SW 1271 (cell line): Measurements from ENCODE around the gene RNASET2.
"Not testable (repeated sequence)": the region's sequence is repeated elsewhere in the genome, so short reads cannot be mapped to it uniquely, and the experiment has no call there.

Experiments
- DNase-seq, 2 experiments: peaks; one replicate each; lab custom pipeline; 2025; lab: John Stamatoyannopoulos, UW

RNASET2 gene

DNA sequence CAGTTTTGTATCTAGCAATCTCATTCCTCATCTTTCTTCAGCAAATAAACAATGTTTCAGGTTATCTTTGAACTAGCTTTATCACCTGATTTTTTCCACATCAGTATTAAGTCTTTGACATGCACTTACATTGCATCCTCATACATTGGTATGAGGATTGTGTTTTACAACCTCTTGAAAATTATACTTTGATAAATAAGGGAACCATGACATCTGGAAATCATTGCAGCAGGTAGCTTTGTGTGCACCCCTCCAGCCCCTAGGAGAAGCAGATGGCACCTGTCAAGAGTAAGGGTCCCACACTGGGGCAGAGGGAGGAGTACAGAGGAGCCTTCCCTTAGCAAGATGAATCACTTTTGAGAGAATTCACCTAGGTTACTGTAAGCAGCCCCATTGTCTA lies 13.7 kb upstream of the RNASET2 start:
- no peak for DNase-seq

DNA sequence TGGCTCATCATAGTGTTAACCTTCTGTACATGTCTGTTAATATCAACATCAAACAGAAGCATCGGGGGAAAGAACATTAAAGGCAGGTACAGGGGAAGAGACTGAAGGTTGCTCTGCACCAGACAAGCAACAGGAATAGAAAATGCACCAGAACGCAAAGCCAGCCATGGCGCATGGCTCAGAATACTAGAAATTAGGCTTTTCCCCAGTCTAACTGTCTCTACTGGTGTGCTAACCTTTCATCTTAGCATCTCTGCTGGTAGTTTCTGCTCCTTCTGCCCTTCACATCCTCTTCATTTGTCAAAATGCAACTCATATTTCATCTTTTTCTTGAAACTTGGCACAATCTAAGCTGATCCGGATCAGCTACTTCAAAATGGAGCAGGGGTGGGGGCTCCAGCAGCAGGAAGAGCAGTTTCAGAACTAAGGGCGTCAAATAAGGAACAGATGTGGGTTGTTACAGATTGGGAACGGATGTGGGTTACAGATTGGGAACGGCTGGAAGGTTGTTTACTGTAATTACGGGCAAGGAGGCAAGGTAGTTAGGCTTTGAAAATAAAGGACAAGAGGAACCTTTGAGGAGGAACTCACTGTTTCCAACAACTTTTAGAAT lies 13.1 kb upstream of the RNASET2 start:
- DNase-seq, result no peak

DNA sequence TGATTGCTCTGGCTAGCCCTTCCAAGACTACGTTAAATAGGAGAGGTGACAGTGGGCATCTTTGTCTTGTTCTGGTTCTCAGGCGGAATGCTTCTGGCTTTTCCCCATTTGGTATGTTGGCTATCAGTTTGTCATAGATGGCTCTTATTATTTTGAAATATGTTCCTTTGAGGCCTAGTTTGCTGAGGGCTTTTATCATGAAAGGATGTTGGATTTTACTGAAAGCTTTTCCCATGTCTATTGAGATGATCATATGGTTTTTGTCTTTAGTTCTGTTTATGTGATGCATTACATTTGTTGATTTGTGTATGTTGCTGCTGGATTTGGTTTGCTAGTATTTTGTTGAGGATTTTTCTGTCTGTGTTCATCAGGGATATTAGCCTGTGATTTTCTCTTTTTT lies 9.9 kb upstream of the RNASET2 start:
- DNase-seq, result no peak

DNA sequence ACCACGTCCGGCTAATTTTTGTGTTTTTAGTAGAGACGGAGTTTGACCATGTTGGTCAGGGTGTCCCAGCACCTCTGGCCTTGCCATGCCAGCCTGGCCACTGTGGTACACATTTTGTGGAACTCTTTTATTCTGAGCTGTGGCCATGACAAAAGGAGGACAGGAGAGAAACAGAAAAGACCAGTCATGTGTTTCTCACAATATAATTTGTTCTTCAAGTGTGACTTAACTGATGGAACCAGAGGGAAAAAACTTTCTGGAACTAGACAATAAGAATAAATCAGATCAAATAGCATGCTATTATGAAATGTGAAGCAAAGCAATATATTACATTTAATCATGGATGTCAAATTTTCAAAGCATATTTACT lies 4.2 kb upstream of the RNASET2 start:
- DNase-seq, result no peak

DNA sequence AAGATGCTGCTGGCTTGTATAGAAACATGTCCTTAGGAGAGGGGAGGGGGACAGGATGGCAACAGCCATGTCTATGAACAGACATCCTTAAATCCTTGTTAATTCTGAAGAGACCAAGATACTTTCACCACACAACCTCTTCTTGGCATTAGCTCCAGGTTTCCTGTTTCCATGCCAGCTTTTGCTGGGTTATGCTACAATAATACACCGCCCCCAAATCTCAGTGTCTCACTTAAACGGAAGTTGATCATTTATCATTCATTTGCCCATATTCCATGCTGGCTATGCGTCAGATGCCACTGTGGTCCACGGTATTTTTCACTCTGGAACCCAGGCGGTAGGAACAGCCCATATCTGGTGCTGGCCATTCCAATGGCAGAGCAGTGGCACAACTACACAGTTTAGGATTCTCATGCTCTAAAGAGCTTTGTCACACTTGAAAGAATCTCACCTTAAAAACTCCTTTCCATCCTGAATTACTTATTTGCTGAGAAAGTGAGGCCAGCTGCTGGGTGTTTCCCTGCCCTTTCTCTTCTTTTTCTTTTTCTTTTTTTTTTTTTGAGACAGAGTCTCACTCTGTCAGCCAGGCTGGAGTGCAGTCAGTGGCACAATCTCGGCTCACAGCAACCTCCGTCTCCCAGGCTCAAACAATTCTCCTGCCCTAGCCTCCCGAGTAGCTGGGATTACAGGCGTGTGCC lies 3.7 kb upstream of the RNASET2 start:
- no peak for DNase-seq

DNA sequence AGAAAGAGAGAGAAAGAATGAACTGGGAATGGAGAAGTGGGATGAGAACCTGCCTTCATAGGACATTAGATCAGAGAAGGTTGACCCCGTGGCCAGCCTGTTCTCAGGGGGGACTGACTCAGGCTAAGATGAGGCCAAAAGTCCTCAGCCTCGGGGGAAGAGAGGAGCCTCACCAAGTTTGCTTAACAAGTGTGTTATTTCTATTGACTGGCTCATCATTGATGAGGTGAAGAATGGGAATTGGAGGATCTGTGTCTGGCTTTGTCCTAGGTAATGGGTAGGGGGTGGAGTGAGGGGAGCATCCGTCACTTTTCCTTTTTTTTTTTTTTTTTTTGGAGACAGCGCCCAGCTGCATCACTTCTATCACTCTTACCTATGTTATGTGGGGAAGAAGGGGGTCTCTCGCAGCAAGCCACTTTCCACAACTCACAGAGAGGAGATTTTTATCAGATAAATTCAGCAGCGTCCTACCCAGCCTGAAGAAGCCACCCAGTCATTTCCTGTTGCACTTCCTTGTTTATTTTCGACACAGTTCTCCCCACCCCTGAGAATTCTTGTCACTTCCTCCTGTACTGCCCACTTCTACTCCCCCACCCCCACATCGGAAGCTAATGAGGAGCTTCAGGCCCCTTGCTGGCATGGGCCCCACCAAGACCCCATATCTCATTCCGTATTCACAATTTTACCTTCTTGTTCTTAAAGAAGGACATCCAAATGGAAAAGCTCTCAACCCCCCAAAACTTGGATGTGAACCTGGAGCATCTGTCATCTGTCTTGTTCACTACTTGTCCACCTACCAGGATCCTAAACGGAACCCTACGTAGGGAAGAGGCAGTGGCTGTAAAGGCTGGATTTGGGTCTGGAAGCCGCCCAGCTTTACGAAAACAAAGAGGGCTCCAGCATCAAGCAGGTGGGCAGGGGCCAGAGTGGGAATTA lies 2.8 kb upstream of the RNASET2 start:
- DNase-seq, result no peak

DNA sequence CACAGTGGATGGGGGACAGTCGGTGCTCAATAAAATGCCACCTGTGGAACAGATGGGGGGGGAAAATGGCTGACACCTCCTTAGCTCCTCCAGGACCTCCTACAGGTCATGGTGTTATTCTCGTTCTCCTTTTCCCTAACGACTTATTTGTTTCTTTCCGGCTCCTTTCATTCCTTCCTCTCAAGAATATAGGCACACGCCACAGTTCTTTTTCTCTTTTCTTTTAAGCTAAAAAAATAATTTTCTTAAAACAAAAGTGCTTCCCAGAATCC lies 1.4 kb upstream of the RNASET2 start:
- no peak for DNase-seq

DNA sequence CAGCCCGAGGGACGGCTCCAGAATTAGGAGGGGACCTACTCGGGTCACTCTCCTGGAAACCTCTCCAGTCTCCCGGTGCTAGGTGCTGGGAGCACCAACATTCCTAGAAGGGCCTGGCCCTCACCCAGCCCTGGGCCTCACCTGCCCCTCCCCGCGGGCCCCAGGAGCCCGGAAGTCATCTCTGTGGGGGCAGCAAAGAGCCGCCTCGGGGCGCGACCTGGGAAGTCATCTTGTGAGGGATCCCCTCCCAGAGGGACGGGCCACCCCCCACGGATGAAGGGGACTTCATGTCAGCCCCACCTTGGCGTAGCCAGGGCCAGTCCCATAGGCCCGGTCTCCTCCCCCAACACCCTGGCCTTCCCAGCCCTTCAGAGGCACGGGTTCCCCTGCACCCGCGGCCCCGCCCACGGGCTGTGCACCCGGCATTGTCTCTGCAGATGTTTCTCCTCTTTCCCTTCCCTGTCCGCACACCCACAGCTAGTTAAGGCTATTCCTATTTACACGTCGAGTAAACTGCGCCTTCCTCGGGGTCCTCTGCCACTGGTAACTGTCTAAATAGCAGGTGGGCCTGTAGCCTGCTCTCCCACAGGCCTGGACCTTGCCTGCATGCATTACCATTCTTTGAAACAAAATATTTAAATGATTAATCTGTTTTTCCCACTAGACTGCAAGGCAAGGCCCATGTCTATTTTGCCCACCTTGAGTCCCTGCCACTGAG lies 896 bp upstream of the RNASET2 start:
- DNase-seq, result no peak

DNA sequence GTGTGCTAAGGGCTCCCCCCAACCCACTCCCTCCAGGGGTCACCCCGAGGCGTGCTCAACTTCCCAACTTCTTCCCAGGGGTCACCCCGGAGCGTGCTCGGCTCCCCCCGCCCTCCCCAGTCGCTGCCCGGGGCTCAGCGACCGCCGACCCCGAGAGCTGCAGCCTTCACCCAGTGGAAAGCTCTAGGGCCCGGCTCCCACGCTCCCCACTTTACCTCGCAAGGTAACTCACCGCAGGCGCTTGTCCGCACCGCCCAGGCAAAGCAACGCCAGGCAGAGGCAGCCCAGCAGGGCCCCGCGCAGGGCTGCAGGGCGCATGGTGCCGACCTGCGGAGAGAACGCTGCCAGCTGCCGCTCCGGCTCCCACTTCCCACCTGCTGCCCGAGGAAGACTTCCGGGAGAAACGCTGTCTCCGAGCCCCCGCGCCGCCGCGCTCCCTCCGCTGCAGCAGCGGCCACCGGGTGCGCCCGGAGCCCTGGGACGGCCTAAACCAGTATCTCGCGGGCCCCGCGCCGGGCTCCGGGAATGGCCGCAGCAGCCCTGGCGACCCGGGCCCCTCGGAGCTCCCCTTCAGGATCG lies 396 bp downstream of the RNASET2 start:
- no peak for DNase-seq

DNA sequence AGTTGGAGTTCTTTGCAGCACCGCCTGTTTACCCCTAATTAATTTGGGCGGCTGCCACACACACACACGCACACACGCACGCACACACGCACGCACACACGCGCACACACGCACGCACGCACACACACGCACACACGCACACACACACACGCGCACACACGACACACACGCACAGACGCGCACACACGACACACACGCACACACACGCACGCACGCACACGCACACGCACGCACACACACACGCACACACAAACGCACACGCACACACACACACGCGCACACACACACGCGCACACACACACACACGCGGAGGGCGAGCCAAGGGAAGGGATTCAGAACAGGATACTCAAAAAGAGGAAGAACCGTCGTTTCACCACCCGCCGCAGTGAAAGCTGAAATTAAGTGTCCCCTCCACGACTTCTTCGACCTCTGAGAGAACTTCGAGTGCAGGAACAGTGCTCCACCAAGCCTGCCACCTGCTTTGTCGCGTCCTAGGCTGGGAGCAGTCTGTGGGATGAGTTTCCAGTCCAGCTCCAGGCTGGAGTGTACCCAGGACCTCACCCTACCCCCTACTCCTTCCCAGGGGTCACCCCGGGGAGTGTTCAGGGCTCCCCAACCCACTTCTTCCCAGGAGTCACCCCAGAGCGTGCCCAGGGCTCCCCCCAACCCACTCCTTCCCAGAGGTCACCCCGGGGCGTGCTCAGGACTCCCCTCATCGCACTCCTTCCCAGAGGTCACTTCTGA lies 1.1 kb downstream of the RNASET2 start:
- DNase-seq, result no peak

DNA sequence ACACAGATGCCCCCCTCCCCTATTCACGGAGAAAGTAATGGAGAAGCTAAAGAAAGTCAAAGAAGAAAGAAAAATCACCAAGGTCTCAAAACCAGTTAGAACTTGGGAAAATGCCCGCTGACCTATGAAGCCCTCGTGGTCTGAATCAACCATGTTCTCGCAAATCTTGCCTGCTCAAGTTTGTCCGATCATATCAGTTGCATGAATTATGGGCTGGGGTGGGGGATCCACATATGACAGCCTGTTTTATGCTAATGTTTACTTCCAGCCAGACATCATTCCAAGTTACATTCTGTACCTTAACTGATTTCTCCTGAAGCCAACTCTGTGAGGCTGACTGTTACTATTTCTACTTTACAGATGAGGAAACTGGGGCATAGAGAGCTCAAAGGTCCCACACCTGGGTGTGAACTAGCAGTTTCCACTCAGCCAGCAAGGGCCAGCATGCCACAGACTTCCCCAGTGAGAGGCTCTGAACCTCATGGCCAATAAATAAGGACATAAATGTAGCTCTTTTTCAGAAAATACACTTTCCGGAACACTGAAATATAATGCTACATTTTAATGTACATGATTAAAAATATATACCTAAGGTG lies 2.1 kb downstream of the RNASET2 start:
- DNase-seq, result no peak

DNA sequence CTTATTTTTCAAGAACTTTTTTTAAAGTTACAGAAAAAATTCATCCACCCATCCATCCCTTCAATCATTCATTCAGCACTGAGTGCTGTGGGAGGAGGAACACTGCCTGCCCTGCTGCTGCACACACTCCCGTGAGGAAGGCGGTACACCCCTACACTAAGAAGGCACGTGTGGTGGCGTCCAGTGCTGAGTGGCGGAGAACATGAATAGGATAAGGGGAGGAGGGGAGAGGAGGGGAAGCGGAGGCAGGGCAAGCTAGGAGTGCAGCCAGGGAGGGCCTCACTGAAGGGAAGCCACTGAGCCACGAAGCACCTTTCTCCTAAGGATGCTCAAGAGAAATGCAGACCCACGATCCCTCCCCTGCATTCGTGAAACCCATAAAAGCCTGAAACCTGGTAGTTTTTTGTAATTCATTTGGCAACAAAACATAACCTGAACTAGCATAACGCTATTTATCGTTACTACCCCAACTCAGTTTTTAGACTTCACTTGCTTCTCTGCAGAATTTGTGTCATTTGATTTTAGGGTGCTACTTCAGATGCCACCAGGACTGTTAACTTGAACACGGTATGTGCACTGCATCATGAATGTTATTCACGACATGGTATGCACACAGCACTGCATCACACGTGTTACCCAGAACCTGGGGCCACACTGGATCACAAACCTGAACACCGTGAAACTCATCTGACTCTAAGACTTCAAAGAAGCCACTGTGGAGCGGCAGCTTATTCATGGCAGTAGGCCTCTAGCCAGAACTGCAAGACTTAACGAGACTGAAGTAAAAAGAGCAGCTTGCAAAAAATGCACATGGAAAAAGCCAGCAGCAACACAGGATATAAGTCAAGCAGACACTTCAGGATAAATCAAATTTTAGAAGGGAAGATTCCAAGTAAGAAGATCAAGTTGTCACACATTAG lies 3.5 kb downstream of the RNASET2 start:
- no peak for DNase-seq

DNA sequence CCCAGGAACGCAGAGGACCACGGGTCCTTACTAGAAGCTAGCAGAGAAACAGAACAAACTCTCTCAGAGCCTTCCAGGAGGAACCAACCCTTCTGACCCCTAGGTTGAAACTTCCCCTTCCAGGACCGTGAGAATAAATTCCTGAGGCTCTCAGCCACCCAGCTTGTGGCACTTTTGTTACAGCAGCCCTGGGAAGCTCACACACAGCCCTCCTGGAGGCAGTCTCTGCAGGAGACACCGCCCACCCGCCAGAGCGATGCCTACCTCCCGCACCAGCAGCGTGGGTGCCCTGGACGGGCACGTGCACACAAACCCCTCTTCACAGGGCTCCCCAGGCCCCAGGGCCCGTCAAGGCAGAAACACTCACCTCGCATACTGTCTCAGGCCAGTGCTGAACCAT lies 4.2 kb downstream of the RNASET2 start:
- no peak for DNase-seq

DNA sequence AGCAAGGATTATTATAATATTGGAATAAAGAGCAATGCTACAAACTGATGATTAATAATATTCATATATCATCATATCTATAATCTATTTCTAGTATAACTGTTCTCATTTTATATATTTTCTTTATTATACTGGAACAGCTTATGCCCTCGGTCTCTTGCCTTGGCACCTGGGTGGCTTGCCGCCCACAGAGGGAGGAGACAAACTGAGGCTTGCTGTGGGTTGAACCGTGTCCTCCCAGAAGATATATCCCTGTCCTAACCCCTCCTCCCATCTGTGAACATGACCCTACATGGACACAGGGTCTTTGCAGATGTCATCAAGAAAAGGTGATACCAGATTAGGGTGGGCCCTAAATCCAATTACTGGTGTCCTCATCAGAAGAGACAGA lies 4.7 kb downstream of the RNASET2 start:
- DNase-seq, result no peak

DNA sequence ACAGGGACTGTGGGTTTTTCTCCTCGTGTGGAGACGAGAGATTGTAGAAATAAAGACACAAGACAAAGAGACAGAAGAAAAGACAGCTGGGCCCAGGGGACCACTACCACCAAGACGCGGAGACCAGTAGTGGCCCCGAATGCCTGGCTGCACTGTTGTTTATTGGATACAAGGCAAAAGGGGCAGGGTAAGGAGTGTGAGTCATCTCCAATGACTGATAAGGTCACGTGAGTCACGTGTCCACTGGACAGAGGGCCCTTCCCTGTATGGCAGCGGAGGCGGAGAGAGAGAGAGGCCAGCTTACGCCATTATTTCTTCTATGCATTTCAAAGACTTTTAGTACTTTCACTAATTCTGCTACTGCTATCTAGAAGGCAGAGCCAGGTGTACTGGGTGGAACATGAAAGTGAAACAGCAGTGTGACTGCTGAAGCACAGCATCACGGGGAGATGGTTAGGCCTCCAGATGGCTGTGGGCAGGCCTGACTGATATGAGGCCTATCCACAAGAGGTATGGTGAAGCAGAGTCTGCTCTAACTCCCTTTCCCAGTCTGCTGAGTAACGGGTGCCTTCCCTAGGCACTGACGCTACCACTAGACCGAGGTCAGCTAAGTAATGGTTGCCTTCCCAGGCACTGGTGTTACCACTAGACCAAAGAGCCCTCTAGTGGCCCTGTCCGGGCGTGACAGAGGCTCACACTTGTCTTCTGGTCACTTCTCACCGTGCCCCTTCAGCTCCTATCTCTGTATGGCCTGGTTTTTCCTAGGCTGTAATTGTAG lies 5.3 kb downstream of the RNASET2 start:
- DNase-seq, result peak in 1 of 2 experiments; percentile 39

DNA sequence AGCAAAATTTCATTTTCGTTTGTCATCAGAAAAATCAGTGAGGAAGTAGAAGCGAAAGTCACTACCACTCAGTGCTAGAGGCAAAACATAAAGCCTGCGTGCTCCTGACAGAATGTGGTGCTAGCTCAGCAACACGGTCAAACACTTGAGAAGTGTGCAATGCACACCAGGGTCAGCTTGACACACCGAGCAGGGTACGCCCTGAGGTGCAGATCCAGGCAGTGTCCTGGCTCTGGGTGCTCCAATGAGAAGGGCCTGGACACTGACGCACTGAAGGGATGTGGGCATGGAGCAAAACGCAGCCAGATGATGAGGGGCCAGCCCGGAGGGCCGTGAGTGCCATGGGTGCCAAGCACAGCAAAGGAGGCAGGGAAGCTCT lies 5.9 kb downstream of the RNASET2 start:
- DNase-seq, result no peak

DNA sequence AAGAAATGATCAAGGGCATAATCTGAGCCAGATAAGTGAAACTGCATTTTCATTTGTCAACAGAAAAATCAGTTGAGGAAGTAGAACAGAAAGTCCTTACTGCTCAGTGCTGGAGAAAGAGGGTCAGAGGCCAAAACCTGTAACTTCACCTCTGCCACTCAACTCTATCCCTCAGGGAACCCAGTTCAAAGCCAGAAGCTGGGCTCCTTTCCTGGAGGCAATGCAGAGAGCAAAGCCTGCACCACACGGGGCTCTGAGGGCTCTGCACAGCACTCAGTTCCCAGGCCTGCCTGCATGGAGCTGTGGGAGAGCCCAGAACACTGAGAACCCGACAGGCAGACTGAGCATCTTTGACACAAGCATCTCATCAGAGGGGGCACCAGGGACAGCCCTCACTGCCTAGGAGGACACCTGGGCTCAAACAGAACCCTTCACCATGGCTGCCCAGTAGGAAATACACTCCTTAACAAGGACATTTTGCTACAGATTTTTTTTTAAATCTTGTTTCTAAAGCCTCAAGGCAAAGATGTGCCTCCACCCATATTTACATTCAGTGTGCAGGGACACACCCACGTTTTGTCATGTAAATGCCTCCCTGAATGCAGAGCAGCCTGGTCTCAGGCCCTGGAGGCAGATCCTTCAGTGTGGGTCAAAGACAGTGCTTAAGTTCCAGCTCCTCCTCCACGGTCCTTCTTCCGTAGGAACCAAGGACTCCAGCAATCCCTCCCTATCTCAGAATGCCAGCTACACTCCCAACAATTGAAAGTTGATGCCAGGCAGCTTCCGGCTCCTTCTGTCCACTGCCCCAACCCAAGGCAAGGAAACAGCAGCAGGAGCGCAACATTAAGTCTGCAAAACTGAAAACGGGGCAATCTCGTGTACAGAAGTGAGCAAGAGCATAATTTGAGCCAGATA lies 6.6 kb downstream of the RNASET2 start:
- DNase-seq, result no peak

DNA sequence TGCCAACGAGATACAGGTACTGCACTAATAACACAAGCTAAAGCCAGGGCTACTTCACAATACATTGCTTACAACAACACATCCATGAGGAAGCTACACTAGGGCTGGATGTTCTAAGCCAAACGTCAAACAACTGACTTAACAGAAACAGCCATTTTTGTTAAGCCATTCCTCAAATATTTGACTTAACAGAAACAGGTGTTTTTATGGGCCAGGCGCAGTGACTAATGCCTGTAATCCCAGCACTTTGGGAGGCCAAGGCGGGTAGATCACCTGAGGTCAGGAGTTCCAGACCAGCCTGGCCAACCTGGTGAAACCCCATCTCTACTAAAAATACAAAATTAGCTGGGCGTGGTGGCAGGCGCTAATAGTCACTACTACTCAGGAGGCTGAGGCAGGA lies 7.6 kb downstream of the RNASET2 start:
- DNase-seq, result not testable (repeated sequence)
